NCI-H446 treated with DMSO at 0.1 percent for 48 hours (cell line): ENCODE results near the gene TET1.
A peak's percentile ranks its signal among the peaks of the same experiment; 100 is the strongest.
"Not testable (repeated sequence)": the region's sequence is repeated elsewhere in the genome, so short reads cannot be mapped to it uniquely, and the experiment has no call there.

ENCODE experiments used
- DNase-seq: peaks from one replicate; lab custom pipeline; 2025; lab: John Stamatoyannopoulos, UW

Gene TET1

DNA sequence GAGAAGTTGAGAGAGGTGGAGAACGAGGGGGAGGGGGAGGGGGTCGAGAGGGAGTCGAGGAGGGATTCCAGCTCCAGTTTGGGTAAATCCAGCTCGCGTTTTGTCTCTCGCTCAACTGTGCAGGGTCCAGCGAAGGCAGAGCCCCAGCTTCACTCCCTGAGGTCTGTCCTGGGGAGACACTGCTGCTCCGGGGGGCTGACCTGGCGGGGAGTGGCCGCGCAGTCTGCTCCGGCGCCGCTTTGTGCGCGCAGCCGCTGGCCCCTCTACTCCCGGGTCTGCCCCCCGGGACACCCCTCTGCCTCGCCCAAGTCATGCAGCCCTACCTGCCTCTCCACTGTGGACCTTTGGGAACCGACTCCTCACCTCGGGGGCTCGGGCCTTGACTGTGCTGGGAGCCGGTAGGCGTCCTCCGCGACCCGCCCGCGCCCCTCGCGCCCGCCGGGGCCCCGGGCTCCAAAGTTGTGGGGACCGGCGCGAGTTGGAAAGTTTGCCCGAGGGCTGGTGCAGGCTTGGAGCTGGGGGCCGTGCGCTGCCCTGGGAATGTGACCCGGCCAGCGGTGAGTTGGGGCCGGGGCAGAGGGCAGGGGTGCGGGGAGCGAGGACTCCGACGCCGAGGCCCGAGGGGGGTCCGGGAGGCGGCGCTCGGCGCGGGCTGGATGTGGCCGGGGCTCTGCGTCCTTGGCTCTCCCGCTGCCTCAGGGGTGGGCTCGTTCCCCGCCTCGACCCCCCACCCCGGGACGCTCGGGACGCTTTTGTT, at the start of gene TET1:
Gene TET1 (plus strand): TSS at position 152 of the 757 bp plus-strand sequence. CDS start 12,002 bp downstream, outside the sequence.
- peak; percentile 6 for DNase-seq

DNA sequence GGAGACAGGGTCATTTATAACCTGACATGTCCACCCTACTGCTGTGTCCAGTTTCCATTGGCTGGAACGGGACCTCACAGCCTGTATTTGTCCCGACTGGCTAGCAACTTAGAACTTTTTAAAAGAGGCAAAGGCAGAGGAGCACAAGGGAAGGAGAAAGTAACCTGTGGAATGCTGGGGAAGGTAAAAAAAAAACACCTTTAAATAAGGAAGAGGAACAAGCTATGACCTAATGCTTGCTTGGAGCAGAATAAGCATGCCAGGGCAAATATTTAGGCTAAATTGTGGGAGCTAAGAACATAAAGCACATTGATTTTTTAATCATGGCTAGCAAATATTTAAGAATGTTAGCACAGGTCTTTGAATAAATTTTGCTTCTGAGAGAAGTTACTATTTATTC, 43.9 kb upstream of the TET1 start:
- not testable (repeated sequence) for DNase-seq

DNA sequence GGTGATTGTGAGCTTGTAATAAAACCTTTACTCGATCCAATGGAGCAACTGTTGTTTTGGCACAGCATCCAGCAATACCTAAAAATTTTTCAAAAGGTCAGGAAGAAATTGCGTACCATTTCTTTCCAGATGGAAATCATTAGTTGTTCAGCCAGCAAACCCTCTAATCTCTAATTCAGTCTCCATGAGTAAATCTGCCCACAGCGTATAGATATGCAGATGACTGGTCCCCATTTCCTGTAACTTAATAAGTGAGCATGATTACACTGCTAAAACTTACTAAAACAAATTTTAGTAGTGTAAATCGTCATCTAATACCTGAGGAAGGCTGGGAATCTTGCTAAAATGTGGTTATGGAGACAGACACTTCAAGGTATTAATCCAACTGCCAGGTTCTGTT, 43.4 kb upstream of the TET1 start:
- DNase-seq = no peak

DNA sequence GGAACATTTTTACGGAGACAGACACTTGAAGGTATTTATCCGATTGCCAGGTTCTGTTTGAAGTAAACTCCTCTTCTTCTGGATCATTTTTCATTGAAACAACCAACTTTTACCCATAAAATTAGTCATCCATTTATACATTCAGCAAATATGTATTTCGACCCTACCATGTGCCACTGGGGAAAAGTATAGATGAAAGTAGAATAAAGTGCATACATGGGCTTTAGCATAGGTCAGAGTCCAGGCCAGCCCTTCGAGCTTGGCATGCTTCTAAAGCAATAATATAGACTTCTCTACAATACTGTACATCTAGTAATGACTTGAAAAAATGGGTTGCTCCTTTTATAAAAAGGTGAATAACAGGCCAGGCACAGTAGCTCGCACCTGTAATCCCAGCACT, 42.9 kb upstream of the TET1 start:
- DNase-seq = no peak

DNA sequence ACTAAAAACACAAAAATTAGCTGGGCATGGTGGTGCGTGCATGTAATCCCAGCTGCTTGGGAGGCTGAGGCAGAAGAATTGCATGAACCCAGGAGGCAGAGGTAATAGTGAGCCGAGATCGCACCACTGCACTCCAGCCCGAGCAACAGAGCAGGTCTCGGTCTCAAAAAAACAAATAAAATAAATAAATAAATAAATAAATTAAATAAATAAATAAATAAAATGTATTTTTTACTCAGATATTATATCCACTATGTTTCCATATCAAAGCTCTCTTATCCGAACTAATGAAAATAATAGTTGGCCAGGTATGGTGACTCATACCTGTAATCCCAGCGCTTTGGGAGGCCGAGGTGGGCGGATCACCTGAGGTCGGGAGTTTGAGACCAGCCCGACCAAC, 41.5 kb upstream of the TET1 start:
- not testable (repeated sequence) for DNase-seq

DNA sequence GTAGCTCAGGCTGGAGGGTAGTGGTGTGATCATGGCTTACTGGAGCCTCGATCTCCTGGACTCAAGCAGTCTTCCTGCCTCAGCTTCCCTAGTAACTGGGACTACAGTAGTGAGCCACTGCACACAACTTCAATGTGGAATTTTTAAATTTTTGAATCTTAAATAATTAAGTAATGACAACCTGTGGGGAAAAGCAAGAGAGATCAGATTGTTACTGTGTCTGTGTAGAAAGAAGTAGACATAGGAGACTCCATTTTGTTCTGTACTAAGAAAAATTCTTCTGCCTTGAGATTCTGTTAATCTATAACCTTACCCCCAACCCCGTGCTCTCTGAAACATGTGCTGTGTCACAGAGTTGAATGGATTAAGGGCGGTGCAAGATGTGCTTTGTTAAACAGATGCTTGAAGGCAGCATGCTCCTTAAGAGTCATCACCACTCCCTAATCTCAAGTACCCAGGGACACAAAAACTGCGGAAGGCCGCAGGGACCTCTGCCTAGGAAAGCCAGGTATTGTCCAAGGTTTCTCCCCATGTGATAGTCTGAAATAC, 34.6 kb upstream of the TET1 start:
- not testable (repeated sequence) for DNase-seq

DNA sequence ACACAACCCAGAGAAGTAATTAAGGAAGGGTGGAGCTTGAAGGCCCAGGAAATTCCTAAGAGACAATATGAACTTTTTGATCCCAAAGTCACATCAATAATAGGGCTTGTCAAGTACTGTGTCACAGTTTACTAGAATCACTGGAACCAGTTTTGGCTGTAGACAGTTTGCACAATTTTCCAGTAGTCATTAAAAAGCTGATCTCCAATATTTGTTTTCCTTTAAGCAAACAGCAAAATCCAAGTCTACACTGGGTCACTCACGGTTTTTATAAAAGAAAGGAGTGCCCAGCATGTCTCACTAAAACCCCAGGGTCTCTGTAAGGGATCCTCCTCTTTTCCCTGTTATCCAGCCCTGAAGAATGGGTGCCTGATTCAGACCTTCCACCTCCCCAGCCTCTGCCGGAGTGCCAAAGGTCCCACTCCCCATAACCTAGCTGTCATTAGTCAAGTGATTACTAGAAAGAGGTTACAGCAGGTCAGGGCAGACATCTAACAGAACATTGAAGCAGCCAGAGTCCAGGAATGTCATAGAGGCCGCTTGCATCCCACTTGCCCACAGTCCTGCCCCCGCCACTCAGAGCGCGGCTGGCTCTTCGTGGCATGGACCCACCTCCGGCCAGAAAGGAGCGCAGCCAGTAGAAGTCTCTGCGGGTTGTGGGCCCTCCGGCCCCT, 33.4 kb upstream of the TET1 start:
- DNase-seq = no peak

DNA sequence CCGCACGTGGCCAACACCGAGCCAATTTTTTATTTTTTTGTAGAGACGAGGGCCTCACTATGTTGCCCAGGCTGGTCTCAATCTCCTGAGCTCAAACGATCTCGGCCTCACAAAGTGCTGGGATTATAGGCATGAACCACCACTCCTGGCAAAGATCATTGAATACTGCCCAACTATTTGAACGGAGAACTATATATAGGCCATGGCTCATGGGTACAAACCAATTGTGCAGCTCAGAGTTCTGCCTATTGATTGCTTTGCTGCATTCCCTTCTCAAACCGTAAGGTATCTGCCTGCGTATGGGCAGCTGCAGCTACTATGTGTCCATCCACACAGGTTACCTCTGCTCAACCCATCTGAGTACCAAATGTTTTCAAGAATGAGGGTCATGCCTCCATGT, 23.2 kb upstream of the TET1 start:
- DNase-seq = no peak

DNA sequence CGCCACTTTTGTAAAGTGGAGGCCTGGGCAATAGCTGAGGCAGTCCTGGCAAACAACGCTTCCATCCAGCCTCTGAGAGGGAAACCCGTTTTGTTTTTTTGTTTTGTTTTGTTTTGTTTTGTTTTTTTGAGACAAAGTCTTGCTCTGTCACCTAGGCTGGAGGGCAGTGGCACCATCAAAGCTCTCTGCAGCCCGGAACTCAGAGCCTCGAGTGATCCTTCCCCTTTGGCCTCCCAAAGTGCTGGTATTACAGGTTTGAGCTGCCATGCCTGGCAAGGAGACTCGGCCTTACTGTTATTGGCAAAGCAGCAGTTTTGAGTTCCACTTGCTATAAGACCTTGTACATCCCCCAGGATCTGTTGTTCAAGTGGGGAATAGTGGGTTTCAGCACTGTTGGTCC, 22.3 kb upstream of the TET1 start:
- DNase-seq = no peak

DNA sequence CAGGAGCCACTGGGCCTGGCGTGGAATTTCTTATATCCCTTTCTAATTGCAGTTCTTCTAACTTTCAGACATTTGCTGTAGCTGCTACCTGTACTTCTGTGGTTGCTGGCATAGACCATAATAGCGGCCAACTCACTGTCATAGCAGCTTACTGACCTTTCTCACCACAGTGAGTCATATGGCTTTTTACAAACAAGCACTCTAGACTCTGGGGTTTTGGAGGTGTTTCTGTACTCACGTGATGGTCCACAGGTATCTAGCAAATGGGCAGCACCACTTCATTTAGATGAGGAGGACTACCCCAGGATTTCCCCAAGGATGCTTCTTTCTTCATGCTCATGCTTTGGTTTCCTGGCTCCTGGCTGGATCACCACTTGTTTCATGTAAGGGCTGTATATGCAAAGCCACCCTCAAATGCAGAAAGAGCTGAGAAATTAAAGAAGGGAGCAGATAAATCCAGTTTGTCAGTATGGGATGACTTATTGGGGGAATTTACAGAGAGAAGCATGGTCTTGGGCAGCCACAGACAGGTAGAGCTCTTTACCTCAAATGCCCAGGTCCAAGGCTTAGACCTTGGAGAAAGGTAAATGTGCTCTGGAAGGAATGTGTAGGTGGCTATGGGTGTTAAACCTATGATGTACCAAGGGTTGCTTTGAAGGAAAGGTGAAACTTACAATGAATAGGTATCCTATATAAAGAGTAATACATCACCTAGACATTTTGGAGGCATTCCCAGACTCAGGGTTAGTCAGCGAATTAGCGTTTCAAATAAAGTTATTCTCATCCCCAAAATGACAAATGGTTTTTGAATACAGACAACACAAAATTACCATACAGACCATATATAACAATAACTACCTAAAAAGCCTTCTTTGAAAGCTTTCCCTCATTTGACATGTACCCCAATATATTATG, 16.9 kb upstream of the TET1 start:
- no peak for DNase-seq

DNA sequence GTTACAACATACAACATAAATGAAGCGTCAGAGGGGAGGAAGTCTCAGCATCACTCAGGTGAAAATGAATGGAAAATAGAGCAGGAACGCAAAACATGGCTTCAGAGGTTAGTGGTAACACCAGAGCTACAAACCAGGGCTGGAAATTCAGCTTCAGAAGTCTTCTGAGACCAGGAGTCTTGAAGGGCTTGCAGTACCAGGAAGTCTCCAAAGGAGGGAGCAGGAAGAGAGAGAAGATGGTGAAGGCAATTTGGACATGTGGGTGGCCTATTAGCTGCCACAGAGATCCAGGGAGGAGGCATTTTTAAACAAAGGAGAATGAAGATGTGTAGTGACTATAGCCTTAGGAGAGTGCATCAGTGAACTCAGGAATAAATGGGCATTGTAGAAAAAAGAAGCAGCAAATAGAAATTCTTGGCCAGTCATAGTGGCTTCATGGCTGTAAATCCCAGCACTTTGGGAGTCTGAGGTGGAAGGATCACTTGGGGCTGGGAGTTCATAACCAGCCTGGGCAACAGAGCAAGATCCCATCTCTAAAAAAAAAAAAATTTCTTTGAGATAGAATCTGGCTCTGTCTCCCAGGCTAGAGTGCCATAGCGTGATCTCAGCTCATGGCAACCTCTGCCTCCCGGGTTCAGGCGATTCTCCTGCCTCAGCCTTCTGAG, 9.3 kb upstream of the TET1 start:
- DNase-seq = peak; percentile 32

DNA sequence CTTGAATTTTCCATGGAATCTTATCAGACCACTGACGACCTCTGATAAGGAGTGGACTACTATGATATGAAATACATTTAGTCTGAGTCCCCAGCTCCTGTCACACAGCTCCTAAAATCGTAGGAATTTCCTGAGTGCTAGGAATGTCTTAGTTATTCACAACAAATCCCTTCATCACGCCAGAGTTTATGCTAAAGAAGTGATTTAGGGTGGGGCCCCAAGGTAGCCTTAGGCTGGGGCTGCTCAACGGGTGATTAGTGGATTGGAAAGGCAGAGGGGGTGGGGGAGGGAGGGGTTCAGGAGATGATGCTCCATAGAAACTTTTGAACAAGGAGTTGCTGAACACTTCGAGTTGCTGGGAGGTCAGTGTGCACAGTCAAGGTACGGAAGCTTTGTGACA, 7.0 kb upstream of the TET1 start:
- DNase-seq = no peak

DNA sequence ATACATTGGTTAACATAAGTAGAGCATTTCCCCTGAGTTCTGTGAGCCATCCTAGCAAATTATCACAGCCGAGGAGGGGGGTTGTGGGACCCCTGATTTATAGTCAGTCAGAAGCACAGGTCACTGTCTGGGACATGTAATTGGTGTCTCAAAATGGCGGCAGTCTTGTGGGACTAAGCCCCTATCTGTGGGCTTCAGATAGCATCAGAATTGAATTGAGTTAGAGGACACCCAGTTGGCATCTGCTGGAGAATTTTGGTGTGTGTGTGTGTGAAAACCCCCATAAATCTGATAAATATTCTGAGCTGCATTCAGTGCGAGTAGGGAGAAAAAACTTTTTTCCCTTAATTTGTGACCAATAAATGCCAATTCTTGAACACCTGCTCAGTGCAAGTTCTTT, 6.5 kb upstream of the TET1 start:
- no peak for DNase-seq

DNA sequence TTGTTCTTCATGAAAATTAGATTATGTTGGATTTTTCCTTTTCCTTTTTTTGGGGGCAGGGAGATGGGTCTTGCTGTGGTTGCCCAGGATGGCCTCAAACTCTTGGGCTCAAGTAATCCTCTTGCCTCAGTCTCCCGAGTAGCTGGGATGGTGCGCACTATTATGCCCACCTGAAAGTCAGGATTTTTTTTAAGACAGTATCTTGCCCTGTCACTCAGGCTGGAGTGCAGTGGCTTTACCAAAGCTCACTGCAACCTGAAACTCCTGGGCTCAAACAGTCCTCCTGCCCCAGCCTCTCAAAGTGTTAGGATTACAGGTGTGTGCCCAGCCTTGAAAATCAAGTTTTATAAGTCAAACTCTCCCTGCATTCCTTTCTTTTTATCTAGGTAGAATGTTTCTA, 1.7 kb upstream of the TET1 start:
- no peak for DNase-seq

DNA sequence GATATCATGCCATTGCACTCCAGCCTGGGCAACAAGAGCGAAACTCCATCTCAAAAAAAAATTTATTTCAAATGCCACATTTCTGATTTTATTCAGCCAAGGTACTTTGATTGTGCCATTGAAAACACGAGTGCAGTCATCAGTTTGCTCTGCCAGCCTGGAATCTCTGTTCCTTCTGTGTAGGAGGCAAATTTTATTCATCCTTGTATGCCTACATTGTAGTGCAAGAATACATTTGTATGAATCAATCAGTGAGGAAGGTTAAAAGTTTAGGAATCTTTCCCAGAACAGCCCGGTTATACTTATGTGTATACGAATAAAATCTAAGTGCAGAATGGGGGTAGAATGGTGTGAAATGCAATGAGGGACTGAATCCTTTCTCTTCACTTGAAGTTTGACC, 886 bp upstream of the TET1 start:
- no peak for DNase-seq

DNA sequence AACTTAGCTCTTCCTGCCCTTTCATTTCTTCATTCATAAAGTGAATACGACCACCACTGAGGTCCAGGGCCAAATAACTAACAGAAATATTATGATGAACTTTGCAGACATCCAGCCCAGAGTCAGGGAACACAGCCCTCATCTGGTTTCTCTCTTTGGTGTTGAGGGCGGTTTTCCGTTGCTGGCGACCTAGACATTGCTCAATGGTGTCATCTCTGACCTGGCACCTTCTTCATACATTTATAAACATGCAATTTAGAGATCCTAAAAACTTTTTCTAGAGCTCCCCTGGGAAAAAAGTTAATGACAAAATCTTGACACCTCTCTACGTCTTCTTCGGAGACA, 324 bp upstream of the TET1 start:
- no peak for DNase-seq

DNA sequence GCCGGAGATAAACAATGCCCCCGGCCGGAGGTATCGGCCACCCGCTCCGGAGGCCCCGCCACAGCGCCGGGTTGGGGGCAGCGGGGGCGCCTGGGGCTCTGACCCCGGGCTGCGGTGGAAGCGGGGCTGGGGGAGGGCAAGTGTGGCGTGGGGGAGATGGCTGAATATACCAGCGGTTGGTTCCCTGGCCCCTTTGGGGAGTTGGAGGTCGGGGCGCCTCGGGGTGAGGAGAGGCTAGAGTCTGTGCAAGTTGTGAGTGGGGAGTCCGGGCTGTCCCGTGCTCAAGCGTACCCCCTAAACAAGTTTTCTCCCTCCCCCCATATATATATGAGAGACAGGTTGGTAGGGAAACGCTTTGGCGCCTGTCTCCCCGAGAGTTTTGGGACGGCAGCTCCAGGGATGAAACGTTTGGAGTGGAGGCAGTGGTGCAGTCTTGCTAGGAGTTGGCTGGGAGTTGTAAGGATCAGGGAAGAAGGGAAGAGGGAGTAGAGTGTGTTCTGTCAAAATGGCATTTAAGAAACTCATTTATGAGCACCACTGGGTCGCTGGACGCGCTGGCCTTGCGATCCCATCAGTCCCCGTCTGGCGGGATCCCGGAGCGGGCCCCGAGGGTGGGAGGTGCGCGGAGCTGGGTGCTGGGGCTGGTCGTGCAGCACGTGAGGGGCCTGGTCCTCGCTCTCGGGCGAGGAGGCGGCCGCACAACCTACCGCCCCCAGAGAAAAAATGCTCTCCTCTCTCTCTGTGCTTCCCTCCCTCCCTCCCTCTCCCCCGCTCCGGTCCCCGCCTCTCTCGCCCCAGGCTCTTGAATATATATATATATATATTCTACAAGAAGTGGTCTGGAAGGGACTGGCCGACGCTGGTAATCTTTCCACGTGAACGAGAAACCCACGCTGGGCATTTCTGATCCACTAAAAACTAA, 1.1 kb downstream of the TET1 start:
- DNase-seq = no peak

DNA sequence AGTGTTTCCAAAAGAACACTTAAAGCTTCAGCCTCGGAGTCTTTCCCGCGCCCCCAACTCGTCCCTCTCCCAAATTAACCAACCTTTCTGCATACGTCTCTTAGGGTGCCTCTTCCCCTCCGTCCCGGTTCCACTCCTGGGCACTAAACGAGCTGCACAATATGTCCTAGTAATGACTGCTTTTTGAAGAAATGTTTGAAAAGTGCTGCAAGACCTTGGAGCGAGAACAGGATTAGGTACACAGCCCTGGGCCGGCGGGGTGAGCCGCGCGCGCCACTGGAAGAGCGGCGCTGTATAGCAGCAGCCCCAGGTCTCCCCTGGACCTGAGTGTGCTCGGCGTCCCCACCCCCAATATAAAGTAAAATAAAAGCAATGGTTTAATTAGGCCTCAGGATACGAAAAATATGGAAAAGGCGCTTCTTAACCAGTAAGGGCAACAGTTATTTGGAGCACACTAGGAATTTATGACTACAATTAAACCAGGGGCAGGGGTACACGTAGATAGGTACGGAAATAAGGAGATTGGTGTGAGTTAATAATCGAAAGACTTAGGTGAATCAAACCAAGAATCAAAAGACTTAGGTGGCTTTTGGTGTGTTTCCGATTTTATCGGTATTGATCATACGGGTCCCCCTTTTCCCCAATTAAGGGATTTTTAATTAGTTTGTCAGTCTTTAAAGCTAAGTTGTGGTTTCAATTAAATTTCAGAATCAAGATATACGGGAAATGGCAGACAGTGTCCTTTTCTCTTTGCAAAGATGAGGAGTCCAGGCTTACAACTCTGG, 1.9 kb downstream of the TET1 start:
- DNase-seq = no peak

DNA sequence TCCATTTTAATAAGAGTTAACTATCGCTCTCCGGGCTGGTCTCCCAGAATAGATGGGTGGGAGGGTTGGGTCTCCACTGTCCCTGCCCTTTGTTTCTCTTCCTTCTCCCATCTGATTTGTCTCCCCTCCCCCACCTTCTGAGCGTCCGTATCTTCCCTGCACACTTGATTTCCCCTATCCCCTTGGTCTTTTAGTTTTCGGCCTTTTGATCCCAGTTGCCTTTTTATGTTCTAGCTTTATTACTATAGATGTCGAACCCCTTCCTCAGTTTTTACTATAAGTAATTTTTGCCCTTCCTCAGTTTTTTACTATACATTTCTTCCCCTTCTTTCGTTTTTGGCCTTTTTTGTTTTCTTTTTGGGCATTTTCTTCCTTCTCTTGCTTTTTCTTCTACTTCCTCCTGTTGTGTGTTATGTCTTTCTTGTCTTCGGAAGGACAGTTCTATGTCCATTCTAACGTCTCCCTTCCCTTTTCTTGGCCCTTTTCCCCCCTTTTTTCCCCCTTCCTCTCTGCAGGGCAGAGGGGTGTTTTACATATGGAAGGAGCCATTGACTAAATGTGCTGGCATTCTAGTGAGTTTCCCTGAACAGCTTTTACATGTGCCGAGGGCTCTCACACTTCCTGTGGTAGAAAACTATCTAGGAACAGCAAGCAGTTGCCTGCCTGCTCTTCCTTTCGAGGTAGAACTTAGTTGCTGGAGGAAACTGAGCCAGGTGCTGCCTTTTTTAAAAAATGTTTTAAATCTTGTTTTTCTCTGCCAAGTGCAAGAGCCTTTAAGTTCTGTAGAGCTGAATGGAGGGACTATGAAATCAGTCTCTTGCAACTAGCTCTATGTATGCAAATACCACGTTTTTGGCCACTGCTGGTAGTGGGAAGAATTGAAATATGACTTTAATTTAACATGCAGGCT, 2.8 kb downstream of the TET1 start:
- peak; percentile 4 for DNase-seq
